ENCODE data around the gene C6orf136. TPM values are rescaled to one million over a fixed set of nuclear protein-coding genes. Genes with fewer than 3 reads are reported as not detected.

Gene C6orf136
- total RNA-seq = 2.0 and 2.7 TPM in 2 replicates

GRCh38 chr6:30646450-30647241 is at the start of gene C6orf136:
Gene C6orf136 (plus strand): TSS chr6:30647133. CDS start chr6:30647232, 99 bp downstream.

GRCh38 chr6:30616811-30617564 is 29.9 kb upstream of the C6orf136 start, which contains the start of gene PPP1R10:
Gene PPP1R10 (minus strand): TSS chr6:30617243. CDS start chr6:30609944, 7,299 bp downstream.

GRCh38 chr6:30617565-30618269 is 29.2 kb upstream of the C6orf136 start, which contains the start of gene MRPS18B:
Gene MRPS18B (plus strand): TSS chr6:30617840. CDS start chr6:30617866, 26 bp downstream.

GRCh38 chr6:30626484-30627366 is 20.2 kb upstream of the C6orf136 start, which contains the start of gene ATAT1:
Gene ATAT1 (plus strand): TSS chr6:30626874.

GRCh38 chr6:30672445-30673253 is 25.7 kb downstream of the C6orf136 start, which contains the start of gene DHX16:
Gene DHX16 (minus strand): TSS chr6:30673006. CDS start chr6:30672841, 165 bp downstream.

GRCh38 chr6:30686009-30686907 is 39.3 kb downstream of the C6orf136 start, which contains the start of gene PPP1R18:
Gene PPP1R18 (minus strand): TSS chr6:30686645. CDS start chr6:30686018, 627 bp downstream.

GRCh38 chr6:30690403-30691207 is 43.7 kb downstream of the C6orf136 start, which contains the start of gene NRM:
Gene NRM (minus strand): TSS chr6:30690984. CDS start chr6:30690974, 10 bp downstream.

Other genes starting within 250 kb of the C6orf136 start
- gene HLA-E, start 157.6 kb upstream of the C6orf136 start, total RNA-seq = 206 and 225 TPM in 2 replicates
- gene GNL1, start 90.6 kb upstream of the C6orf136 start, total RNA-seq = 43.5 and 53.8 TPM in 2 replicates
- 3.4 and 6.4 TPM in 2 replicates for gene PRR3, start 89.8 kb upstream of the C6orf136 start, total RNA-seq
- gene ABCF1, start 75.7 kb upstream of the C6orf136 start, total RNA-seq = 33.4 and 59.5 TPM in 2 replicates
- gene PPP1R10, start 29.9 kb upstream of the C6orf136 start, total RNA-seq = 13.9 and 20.8 TPM in 2 replicates
- 36.4 and 46.6 TPM in 2 replicates for gene MRPS18B, start 29.3 kb upstream of the C6orf136 start, total RNA-seq
- 2.0 and 2.8 TPM in 2 replicates for gene ATAT1, start 20.3 kb upstream of the C6orf136 start, total RNA-seq
- gene DHX16, start 25.9 kb downstream of the C6orf136 start, total RNA-seq = 35.8 and 43.7 TPM in 2 replicates
- gene PPP1R18, start 39.5 kb downstream of the C6orf136 start, total RNA-seq = 36.7 and 43.6 TPM in 2 replicates
- 0.71 and 1.0 TPM in 2 replicates for gene NRM, start 43.9 kb downstream of the C6orf136 start, total RNA-seq
- 2.4 and 3.7 TPM in 2 replicates for gene MDC1, start 70.1 kb downstream of the C6orf136 start, total RNA-seq
- gene TUBB, start 73.2 kb downstream of the C6orf136 start, total RNA-seq = 310 and 353 TPM in 2 replicates
- gene FLOT1, start 95.6 kb downstream of the C6orf136 start, total RNA-seq = 90.2 and 100 TPM in 2 replicates
- gene IER3, start 97.4 kb downstream of the C6orf136 start, total RNA-seq = 48.9 and 61.3 TPM in 2 replicates
- gene DDR1, start 237.4 kb downstream of the C6orf136 start, total RNA-seq = 16.2 and 34.9 TPM in 2 replicates

Measured in smooth muscle cell of bladder (primary cell).